Breast epithelium (tissue), 4 donors: ENCODE results near the gene ADAD2. TPM values are rescaled to one million over a fixed set of nuclear protein-coding genes. Genes with fewer than 3 reads are reported as not detected.

Source experiments
- DNase-seq, 2 donors: peaks; one replicate each; pipeline ENCODE4 v3.0.0-alpha.2; 2019; ENCODE audit warnings: low spot score in 2 of 2
- H3K27ac ChIP-seq, 2 donors: fragments of 200-600 bp; sonication (generic) in 1 of 2; one replicate each; pipeline ENCODE4 v1.5.1; 2016 to 2019; ENCODE audit warnings: mild to moderate bottlenecking in 1 of 2
- H3K27me3 ChIP-seq, 2 donors: fragments of 200-600 bp; sonication (generic) in 1 of 2; one replicate each; pipeline versions ENCODE4 v1.5.1 to v1.6.0; 2017 to 2019; ENCODE audit warnings: control low read depth in 1 of 2, mild to moderate bottlenecking in 1 of 2
- H3K36me3 ChIP-seq: fragments of 200-600 bp; one replicate; pipeline ENCODE4 v1.5.1; 2019
- H3K4me1 ChIP-seq, 2 donors: fragments of 200-600 bp; sonication (generic); one replicate each; pipeline ENCODE4 v1.5.1; 2016 to 2019; ENCODE audit warnings: control low read depth in 1 of 2
- H3K4me3 ChIP-seq, 3 donors: fragments of 200-600 bp; sonication (generic); 1 replicate in 2 of 3; 2 replicates in 1 of 3; pipeline ENCODE4 v1.5.1; 2016 to 2019; ENCODE audit warnings: mild to moderate bottlenecking in 3 of 3, moderate library complexity in 2 of 3
- H3K9me3 ChIP-seq, 2 donors: fragments of 200-600 bp; sonication (generic) in 1 of 2; one replicate each; pipeline ENCODE4 v1.5.1; 2016 to 2019; ENCODE audit warnings: control low read depth in 1 of 2
- CTCF ChIP-seq, 3 donors: fragments of 450-650 bp; IDR thresholded peaks; one replicate each; pipeline ENCODE4 v1.5.1; 2016 to 2017; ENCODE audit warnings: antibody characterized with exemption in 3 of 3, mild to moderate bottlenecking in 3 of 3, moderate library complexity in 3 of 3
- POLR2A ChIP-seq: fragments of 450-650 bp; IDR thresholded peaks from one replicate; pipeline ENCODE4 v1.6.1; 2016; ENCODE audit warnings: antibody characterized with exemption, mild to moderate bottlenecking, moderate library complexity
- POLR2AphosphoS5 ChIP-seq, 3 donors: sonication (generic); formaldehyde crosslinking; IDR thresholded peaks; one replicate each; pipeline ENCODE4 v1.6.1; 2017; ENCODE audit warnings: antibody characterized with exemption in 3 of 3
- intact Hi-C: fragments of 100-400 bp; cut with DNase I; formaldehyde crosslinking; loops from one replicate; pipeline ENCODE4 v1.15.1; 2023; ENCODE audit warnings: low total_unique reads
- total RNA-seq, 3 donors: library from RNA; depleted of rRNA; stranded (reverse); fragments of >200 nt; gene quantifications; one replicate each; pipeline ENCODE4 v1.1.0, GENCODE V29; 2016

The ADAD2 gene
- total RNA-seq, 3 donors from 2014 or later, result 0.15 to 0.96 TPM; not detected in 1

- H3K27ac ChIP-seq, result no peak overlapping the region
- TF ChIP-seq POLR2AphosphoS5 (IDR thresholded peaks at IDR 0.05) (no peak), POLR2A (no peak), CTCF (IDR thresholded peaks at IDR 0.05) (no peak)
- no peaks in the 10 kb centered on the region for H3K4me1 ChIP-seq
- intact Hi-C loops, result no loop called here
- no peak overlapping the region for H3K4me3 ChIP-seq
- peaks cover 0 to 3% of the 10 kb centered on the region in 2 donors for H3K27me3 ChIP-seq
- no peaks in the 10 kb centered on the region for H3K36me3 ChIP-seq
- no peak for DNase-seq
- H3K9me3 ChIP-seq, result no peaks in the 10 kb centered on the region
Measured at GRCh38 chr16:84236671-84237070, 45.7 kb downstream of the ADAD2 start.

- Histone ChIP-seq H3K4me3 (no peak overlapping the region), H3K36me3 (no peaks in the 10 kb centered on the region), H3K27me3 (peaks cover 0 to 3% of the 10 kb centered on the region in 2 donors), H3K27ac (no peak overlapping the region), H3K4me1 (no peaks in the 10 kb centered on the region), H3K9me3 (no peaks in the 10 kb centered on the region)
- intact Hi-C loops, result no loop called here
- no peak for DNase-seq
- TF ChIP-seq CTCF (IDR thresholded peaks at IDR 0.05), result no peak
- TF ChIP-seq POLR2AphosphoS5 (IDR thresholded peaks at IDR 0.05), result no peak
- no peak for TF ChIP-seq POLR2A
Measured at GRCh38 chr16:84237994-84238750, 47.2 kb downstream of the ADAD2 start.

GRCh38 chr16:84239141-84239769 lies 48.3 kb downstream of the ADAD2 start:
- H3K4me3 ChIP-seq, result no peak overlapping the region
- H3K27me3 ChIP-seq, result peaks cover 0 to 3% of the 10 kb centered on the region in 2 donors
- no peaks in the 10 kb centered on the region for H3K36me3 ChIP-seq
- TF ChIP-seq POLR2A (no peak), POLR2AphosphoS5 (IDR thresholded peaks at IDR 0.05) (no peak), CTCF (IDR thresholded peaks at IDR 0.05) (no peak)
- DNase-seq, result no peak
- intact Hi-C loops, result no loop called here
- H3K9me3 ChIP-seq, result no peaks in the 10 kb centered on the region
- no peaks in the 10 kb centered on the region for H3K4me1 ChIP-seq
- no peak overlapping the region for H3K27ac ChIP-seq

- TF ChIP-seq POLR2AphosphoS5 (IDR thresholded peaks at IDR 0.05), result no peak
- no peak for TF ChIP-seq CTCF (IDR thresholded peaks at IDR 0.05)
- no peak for TF ChIP-seq POLR2A
- H3K27me3 ChIP-seq, result peaks cover 0 to 3% of the 10 kb centered on the region in 2 donors
- no peak for DNase-seq
- no peaks in the 10 kb centered on the region for H3K9me3 ChIP-seq
- H3K4me1 ChIP-seq, result no peaks in the 10 kb centered on the region
- H3K36me3 ChIP-seq, result no peaks in the 10 kb centered on the region
- H3K27ac ChIP-seq, result no peak within 1 kb of the TSS
- intact Hi-C loops, result no loop called here
- H3K4me3 ChIP-seq, result no peak within 1 kb of the TSS
Measured at GRCh38 chr16:84239909-84240308, 49.0 kb downstream of the ADAD2 start, which contains the start of gene KCNG4. TSS of gene KCNG4 (minus strand) at chr16:84240012. CDS start at chr16:84237485, 2,527 bp downstream.

GRCh38 chr16:84240455-84240854 lies 49.5 kb downstream of the ADAD2 start:
- intact Hi-C loops, result no loop called here
- Histone ChIP-seq H3K36me3 (no peaks in the 10 kb centered on the region), H3K27ac (no peak overlapping the region), H3K9me3 (no peaks in the 10 kb centered on the region), H3K4me3 (no peak overlapping the region), H3K4me1 (no peaks in the 10 kb centered on the region), H3K27me3 (peaks cover 0 to 3% of the 10 kb centered on the region in 2 donors)
- DNase-seq, result no peak
- TF ChIP-seq CTCF (IDR thresholded peaks at IDR 0.05) (no peak), POLR2AphosphoS5 (IDR thresholded peaks at IDR 0.05) (no peak)
